Stimulated activated CD4-positive, alpha-beta T cell treated with anti-CD3 and anti-CD28 coated beads, Interleukin-15, amount 100 ng/mL, for 24 hours (primary cell): ENCODE data around the gene FCN2.

ENCODE experiments used
- DNase-seq: peaks from one replicate; pipeline ENCODE4 v3.0.0-alpha.2; 2020

The FCN2 gene

DNA sequence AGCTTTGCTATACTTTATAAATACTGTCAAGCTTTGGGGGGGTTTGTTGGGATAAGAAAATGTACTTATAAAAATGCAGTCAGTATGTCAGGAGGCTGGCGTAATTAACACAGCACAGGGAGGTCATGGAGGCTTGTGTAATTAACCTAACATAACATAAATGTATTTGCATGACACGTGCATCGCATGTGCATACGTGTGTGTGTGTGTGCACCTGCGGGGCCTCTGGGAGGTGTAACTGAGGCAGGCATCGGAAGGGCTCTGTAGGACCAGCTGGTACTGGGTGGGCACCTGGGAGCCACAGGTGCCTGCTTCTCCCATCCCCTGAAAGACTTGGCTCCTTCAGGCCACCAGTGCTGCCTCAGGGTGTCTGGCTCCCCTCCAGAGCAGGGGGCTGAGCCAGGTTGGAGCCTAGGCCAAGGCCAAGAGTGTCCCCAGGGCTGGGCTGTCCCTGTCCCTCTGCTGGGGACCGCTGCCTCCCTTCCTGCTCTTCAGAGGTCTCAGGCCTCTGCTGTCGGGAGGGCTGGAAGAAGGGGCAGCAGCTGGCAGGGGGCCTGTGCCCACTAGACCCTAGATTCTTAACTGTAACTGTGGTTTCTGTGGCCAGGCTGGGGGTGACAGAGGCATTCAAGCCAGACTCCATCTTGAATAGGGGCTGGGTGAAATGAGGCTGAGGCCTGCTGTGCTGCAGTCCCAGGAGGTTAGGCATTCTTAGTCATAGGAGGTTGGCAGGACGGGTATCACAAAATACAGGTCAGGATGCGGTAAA lies 9.0 kb downstream of the FCN2 start:
- no peak for DNase-seq

DNA sequence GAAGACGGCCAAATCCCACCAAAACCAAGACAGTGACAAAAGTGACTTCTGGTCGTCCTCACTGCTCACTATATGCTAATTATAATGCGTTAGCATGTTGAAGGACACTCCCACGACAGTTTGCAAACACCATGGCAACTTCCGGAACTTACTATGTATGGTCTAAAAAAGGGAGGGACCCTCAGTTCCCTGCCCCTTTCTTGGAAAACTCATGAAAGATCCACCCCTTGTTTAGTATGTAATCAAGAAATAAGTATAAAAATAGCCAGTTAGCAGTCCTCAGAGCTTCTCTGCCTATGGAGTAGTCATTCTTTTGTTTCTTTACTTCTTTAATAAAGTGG lies 9.5 kb downstream of the FCN2 start:
- DNase-seq = no peak

- DNase-seq = no peak
Measured at GRCh38 chr9:134891053-134891452, 10.4 kb downstream of the FCN2 start.

GRCh38 chr9:134891713-134892112 lies 11.1 kb downstream of the FCN2 start:
- DNase-seq = no peak

GRCh38 chr9:134892221-134892620 lies 11.6 kb downstream of the FCN2 start:
- no peak for DNase-seq

- DNase-seq = no peak
Measured at GRCh38 chr9:134892820-134893420, 12.3 kb downstream of the FCN2 start.

GRCh38 chr9:134894136-134894860 lies 13.7 kb downstream of the FCN2 start:
- no peak for DNase-seq

DNA sequence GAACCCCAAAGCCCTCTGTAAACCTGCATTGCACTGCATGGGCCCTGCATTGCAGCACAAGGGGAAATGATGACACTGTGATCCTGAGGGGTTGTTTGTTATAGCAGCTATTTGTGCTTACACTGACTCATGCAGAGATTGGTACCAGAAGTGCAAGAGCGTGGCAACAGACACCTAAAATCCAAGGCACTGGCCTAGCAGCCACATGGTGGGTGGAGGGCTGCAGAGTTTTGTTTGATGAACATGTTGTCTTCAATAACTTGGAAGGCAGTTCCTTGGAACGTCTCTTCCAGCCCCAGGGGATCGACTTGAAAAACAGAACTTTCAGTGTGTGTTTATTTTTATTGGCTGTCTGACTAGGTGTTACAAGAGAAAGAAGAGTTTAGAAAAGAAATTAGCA lies 14.5 kb downstream of the FCN2 start:
- DNase-seq = no peak

GRCh38 chr9:134895567-134895907 lies 14.9 kb downstream of the FCN2 start:
- DNase-seq = no peak

DNA sequence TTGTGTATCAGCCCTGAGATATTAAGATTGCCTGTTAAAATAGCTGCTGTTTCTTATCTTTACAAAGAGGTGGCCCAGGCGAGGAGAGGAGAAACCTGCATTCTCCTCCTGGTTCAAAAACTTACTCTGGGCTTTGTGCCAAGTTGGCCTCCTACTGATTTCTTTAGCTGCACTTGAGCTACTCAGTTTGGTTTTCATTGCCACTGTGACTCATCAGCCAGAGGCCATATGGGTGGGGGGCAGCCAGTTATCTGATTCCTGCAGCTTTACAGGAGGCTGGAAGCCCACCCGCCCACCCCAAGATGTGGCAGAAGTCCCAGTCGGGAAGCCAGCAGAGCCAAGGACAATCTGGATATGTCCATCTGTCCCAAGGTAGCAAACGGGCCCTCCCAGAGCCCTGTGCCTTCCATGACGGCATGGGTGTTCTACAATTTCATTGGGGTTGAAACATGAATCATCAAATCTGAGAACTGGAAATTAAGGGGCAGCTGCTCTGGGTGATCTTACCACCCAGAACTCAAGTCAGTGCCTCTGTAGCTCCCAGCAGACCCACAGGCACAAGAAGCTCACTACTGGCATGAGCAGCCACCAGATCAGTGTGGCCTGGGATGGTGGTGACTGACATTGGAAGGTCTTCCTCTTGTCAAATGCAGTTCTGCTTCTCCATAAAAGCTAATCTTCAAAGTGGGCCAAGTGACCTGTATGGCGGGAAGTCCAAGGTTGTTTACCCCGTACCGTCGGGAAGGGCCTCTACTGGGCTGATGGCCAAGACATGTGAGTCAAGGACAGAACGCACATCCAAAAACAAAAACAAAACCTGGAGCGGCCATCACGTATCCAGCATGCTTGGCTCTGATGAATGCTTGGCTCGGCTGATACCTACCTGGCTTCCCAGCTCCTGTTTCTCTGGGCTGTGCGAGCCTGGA lies 15.6 kb downstream of the FCN2 start:
- no peak for DNase-seq

DNA sequence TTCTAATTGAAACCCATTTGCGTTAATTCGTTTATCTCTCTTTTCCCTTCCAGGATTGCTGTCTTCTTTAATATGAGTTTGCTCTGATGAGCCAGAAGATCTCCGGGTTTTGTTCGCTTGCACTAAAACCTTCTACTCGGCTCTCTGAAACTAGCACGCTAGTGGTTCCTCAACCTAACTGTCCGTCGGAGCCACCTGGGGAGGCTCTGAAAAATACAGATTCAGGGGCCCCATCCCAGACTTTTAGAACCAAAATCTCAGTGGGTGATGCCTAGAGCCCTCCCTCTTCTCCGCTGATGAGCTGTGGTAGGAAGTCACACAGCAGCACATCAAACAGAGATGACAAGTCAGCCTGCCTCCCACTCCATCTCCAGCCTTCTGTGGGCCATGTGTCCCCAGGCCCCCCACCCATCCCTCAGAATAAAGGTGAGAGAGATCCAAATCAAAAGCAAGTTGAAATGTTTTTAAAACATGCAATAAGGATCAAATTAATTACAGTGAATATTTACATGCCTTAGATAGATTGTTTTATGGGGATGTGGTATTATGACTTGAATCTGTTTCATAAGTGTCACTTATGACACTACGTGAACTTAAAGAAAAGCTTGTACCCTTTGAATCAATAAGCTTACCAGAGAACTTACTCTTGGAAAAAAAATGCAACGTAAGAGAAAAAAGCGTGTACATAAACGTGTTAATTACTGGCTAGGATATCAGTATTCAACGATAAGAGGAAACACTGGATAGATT lies 16.4 kb downstream of the FCN2 start:
- DNase-seq = no peak

DNA sequence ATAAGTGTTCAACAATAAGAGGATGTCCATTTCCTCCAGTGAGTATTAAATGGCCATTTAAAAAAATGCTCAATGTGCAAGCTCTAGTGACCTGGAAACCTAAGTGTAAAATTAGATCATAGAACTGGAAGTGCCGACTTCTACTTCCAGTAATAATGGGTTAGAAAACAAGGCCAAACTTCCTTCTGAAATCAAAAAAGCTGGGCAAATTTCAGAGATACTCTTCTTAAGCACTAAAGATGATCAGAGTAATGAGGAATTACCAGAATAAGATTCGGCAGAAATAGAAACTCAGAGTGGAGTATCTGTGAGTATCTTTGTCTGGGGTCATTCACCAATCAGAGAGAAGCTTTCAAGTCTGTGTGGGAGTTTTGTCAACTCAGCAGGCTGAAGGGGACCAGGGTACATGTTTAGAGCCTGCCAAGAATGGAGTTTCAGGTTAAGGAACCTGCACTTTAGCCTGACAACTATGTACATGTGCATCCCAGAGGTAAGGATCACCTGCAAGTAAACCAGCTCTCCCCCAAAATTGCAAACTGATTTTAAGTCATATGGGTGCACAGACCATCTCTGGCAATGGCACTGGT lies 17.1 kb downstream of the FCN2 start:
- DNase-seq = no peak

DNA sequence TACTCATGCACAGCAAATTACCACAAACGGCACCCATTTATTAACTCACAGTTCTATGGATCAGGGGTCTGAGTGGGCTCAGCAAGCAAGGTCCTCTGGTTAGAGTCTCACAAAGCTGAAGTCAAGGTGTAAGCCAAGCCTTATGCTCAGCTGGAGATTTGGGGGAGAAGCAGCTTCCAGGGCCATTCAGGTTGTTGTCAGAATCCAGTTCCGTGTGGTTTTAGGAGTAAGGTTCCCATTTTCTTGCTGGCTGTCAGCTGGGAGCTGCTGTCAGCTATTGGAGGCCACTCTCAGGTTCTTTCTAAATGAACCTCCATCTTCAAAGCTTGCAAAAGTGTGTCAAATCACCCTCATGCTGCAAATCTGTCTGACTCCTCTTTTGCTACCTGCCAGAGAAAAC lies 17.7 kb downstream of the FCN2 start:
- no peak for DNase-seq

DNA sequence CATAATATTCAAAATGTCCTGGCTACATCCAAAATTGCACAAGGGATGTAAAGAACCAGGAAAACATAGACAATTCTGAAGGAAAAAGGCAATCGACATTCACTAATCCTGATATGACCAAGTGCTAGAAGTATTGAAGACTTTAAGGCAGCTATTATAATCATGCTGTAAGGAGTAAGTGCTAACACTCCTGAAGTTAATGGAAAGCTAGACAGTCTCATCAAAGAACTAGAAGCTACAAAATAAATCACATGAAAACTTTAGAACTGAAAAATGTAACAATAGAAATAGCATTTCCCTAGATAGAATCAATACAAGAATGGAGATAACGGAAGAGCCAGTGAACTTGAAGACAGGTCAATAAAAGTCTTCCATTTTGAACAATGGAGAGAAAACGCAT lies 18.6 kb downstream of the FCN2 start:
- DNase-seq = no peak

GRCh38 chr9:134899818-134900217 lies 19.2 kb downstream of the FCN2 start:
- no peak for DNase-seq

- DNase-seq = no peak
Measured at GRCh38 chr9:134902936-134903335, 22.3 kb downstream of the FCN2 start.

- no peak for DNase-seq
Measured at GRCh38 chr9:134908524-134909309, 28.1 kb downstream of the FCN2 start.

- DNase-seq = no peak
Measured at GRCh38 chr9:134909511-134910481, 29.2 kb downstream of the FCN2 start.

- no peak for DNase-seq
Measured at GRCh38 chr9:134912126-134912840, 31.7 kb downstream of the FCN2 start.
